Measurements from ENCODE around the gene DNAH2.

DNA sequence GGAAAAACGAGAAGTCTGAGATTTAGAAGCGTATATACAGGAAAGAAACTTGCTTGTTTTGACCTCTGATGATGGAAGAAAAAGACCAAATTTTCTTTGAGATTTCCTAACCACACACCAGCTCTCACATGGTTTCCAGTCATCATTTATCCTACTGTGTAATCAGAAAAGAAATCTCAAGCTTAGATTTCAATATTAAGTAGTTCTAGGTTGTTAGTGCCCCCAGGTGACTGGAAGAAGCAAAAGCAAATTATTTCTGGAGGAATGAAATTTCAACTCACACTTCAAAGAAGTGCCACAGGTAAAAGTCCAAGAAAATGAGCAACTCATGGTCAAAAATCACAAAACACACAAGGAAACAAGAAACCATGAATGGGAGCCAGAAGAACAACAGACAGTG, 64.7 kb downstream of the DNAH2 start:
- TF ChIP-seq, protein P1, sequence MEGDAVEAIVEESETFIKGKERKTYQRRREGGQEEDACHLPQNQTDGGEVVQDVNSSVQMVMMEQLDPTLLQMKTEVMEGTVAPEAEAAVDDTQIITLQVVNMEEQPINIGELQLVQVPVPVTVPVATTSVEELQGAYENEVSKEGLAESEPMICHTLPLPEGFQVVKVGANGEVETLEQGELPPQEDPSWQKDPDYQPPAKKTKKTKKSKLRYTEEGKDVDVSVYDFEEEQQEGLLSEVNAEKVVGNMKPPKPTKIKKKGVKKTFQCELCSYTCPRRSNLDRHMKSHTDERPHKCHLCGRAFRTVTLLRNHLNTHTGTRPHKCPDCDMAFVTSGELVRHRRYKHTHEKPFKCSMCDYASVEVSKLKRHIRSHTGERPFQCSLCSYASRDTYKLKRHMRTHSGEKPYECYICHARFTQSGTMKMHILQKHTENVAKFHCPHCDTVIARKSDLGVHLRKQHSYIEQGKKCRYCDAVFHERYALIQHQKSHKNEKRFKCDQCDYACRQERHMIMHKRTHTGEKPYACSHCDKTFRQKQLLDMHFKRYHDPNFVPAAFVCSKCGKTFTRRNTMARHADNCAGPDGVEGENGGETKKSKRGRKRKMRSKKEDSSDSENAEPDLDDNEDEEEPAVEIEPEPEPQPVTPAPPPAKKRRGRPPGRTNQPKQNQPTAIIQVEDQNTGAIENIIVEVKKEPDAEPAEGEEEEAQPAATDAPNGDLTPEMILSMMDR (IDR thresholded peaks at IDR 0.05), result no peak
- no peak for TF ChIP-seq POLR2A (IDR thresholded peaks at IDR 0.05)
